HG02623 (cell line): ENCODE results near the gene GTF2F2.
"Not testable (repeated sequence)": the region's sequence is repeated elsewhere in the genome, so short reads cannot be mapped to it uniquely, and the experiment has no call there.

Source experiments
- ATAC-seq: cut with Tn5 transposase; IDR thresholded peaks from one replicate; pipeline ENCODE4 v1.9.1; 2021; ENCODE audit warnings: moderate library complexity; ENCODE audit not compliant: unreplicated experiment

Gene GTF2F2

GRCh38 chr13:45178349-45179162 lies 58.2 kb downstream of the GTF2F2 start:
- no peak for ATAC-seq

DNA sequence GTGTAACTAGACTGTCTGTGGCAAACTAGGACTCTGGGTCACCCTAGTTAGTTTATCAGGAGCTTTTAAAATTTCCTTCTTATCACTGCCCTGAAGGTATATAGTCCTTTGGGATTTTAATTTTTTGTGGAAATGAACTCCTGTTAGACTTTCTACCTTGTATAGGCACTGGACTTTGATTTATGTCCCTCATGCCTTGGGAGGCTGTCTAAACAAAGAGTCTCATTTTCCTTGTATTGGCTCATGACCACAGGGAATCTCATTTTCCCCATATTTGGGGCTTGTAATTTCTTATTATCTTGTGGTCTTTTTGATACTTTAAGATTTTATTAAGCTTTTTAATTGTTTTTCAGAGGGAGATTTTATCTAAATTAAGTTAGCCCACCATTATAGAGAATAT lies 59.1 kb downstream of the GTF2F2 start:
- no peak for ATAC-seq

DNA sequence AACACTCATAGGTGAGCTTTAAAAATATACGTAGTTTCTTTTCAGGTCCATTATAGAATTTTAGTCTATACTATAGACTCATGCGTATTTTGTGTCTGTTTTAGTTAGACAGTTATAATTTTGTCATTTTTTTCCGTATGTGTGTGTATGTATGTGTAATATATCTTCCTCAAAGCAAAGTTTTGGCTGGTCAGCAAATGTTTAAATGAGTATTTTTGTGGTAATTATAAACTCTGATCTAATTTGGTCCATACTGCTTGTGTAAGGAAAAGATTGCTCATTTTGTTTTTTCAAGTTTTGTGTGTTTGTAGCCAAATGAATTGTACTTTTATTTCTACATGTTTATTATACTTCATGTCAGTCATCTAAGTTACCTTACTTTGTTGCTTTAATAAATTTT lies 60.0 kb downstream of the GTF2F2 start:
- ATAC-seq: no peak

GRCh38 chr13:45180713-45181601 lies 60.6 kb downstream of the GTF2F2 start:
- ATAC-seq: no peak

DNA sequence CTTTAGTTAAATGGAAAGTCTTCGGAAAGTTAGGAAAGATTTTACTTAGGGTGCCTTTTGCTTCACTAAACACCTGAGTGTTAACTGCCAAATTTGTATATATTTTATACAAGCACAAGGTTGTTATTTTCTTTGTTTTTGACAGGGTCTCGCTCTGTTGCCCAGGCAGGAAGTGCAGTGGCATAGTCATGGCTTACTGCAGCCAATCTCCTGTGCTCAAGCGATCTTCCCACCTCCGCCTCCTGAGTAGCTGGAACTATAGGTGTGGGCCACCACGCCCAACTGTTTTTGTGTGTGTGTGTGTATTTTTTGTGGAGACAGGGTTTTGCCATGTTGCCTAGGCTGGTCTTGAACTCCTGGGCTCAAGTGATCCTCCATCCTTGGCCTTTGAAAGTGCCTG lies 64.4 kb downstream of the GTF2F2 start:
- no peak for ATAC-seq

DNA sequence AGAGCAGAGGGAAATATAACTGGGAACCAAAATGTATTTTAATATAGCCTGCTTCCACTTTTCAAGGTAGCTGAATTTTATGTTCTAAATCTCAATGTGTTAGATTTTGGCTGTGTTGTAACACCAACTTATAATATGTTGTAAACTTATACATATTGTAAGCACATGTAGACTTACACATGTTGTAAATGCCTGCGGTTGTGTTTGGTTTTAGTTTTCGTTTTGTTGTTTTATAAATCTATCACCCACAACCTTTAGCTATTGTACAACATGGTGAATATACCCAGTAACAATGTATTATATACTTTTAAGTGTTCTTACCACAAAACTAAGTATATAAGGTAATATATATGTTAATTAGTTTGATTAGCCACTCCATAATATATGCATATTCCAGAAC lies 65.0 kb downstream of the GTF2F2 start:
- ATAC-seq: no peak

GRCh38 chr13:45189077-45189476 lies 68.8 kb downstream of the GTF2F2 start:
- not testable (repeated sequence) for ATAC-seq

GRCh38 chr13:45189511-45189910 lies 69.2 kb downstream of the GTF2F2 start:
- not testable (repeated sequence) for ATAC-seq

GRCh38 chr13:45191874-45192273 lies 71.6 kb downstream of the GTF2F2 start:
- ATAC-seq: no peak

- ATAC-seq: no peak
Measured at GRCh38 chr13:45194081-45194939, 74.0 kb downstream of the GTF2F2 start.

DNA sequence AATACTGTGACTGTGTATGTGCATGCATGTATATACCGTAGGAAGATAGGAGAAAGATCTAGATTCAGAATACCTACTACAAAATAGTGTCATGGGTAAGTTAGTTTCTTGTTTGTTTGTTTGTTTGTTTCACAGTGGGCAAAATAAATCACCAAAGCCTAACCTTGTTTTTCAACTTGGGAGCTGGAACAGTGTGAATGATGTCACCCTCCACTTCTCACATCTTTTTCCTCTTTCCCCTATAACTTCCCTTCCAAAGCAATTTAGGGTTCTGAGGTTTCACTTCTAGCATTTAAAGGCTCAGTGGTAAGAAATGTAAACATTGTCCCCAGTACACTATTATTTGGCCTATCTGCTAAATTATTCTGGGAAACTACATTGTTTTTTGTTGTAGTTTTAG lies 75.1 kb downstream of the GTF2F2 start:
- ATAC-seq: no peak

GRCh38 chr13:45196096-45196495 lies 75.8 kb downstream of the GTF2F2 start:
- ATAC-seq: no peak

DNA sequence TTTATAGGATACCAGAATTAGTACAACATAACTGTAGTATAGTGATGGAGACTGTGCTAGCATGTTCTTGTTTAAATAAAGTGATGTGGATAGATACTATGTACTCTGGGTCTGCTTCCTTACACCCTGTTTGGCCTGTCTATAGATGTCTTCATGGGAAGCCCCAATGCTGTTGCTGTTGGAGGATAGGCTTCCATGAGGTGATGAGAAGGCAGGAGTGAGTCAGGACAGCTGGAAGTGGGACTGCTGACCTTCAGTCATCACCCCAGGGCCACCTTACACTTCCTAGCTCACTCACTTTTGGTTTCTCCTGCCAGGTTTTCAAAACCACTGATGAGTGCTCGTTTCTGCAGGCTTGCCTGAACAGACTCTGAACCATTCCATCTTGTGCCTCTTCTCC lies 76.3 kb downstream of the GTF2F2 start:
- ATAC-seq: no peak

DNA sequence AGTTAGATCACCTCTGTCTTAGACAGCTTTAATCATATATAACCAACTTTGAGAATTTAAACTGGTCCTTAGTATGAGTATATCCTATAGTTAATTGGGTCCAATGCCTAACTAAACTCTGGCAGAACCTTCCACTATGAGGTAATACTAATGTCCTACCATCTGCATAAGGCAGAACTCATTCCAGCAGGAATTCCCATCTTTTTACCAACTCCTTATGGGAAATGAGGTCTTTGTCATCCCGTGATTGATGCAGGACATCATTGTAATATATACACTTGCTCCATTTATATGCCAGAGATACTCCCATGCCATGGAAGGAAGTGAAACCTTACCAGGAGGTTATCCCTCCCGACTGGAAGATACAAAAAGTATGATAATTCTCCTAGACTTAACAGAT lies 77.7 kb downstream of the GTF2F2 start:
- no peak for ATAC-seq

DNA sequence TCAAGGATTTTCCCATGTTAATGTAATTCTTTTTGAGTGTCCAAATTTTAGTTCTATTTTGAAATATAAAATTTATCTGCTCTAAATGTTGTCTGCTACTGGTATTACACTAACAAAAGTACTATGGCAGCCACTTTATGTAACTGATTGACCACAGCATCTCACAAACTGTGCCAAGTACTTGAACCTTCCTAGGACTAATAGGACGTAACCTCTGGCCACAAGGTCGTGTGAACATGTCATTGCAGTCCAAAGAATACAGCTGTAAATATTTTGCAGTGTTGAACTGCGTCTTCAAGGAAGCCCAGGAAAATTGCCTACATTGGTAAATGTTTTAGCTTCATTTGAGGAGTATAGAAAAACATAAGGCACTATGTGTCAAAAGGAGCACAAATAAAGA lies 78.6 kb downstream of the GTF2F2 start:
- ATAC-seq: no peak

DNA sequence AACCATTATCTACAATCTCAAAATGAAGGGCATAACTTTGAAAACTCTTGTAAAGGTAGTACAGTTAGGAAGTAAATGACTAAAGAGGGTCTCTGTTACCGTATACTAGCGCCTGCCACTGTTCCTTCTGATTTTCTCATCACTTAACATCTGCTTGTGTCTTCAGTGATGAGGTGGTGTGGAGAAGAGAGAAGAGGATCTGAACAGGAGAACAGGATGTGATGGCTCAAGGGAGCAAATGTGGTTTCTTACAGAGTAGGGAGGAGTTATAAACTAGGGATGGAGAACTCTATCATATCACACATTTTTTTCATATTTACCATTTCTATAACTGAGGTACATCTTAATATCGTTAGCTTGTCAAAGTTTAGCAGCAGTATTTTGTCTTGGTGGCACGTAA lies 79.4 kb downstream of the GTF2F2 start:
- no peak for ATAC-seq

- no peak for ATAC-seq
Measured at GRCh38 chr13:45200701-45201232, 80.5 kb downstream of the GTF2F2 start, which contains the start of gene KCTD4. Gene KCTD4, minus strand, starts transcription at chr13:45201045. Its CDS starts 6,478 bp downstream, at chr13:45194567.

DNA sequence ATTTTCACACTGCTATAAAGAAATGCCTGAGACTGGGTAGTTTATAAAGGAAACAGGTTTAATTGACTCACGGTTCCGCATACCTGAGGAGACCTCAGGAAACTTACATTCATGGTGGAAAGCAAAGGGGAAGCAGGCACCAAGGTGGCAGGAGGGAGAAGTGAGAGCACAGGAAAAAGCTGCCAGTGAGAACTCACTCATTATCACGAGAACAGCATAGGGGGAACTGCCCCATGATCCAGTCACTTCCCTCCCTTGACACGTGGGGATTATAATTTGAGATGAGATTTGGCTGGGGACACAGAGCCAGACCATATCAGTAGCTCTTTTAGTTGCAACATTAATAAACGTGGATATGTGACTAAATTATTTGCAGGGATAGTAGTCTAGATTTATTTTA lies 84.8 kb downstream of the GTF2F2 start:
- no peak for ATAC-seq

DNA sequence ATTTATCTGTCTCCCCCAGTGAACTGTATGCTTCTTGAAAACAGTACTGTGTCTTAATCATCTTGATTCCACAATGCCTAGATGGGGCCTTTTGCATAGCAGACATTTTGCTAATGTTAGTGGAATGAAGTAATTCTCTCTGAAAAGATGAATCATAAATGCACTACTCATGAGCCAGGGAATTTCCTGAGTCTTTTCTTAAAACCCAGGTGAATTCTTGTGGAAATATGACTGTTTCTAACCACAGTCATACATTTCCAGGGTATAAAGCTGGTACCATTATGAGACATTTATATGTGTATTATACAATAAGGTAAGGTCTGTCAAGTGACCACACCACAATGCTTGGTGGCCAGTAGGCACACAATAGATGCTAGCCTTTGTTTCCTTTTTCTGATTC lies 86.0 kb downstream of the GTF2F2 start:
- ATAC-seq: peak; percentile 55

GRCh38 chr13:45207319-45207718 lies 87.0 kb downstream of the GTF2F2 start:
- ATAC-seq: no peak

GRCh38 chr13:45208132-45208531 lies 87.8 kb downstream of the GTF2F2 start:
- no peak for ATAC-seq
